CD4-positive, alpha-beta memory T cell (primary cell): ENCODE results near the gene INSIG2. TPM values are rescaled to one million over a fixed set of nuclear protein-coding genes. Genes with fewer than 3 reads are reported as not detected.

ENCODE experiments used
- CTCF ChIA-PET: fragments of 350-600 bp; sonication (Branson Sonifier 250); formaldehyde crosslinking; loops from one replicate; lab custom pipeline; 2021; ENCODE audit warnings: inconsistent platforms; ENCODE audit not compliant: partially characterized antibody; lab: Charles Lee
- POLR2A ChIA-PET: fragments of 350-600 bp; sonication (Branson Sonifier 250); formaldehyde crosslinking; loops from one replicate; lab custom pipeline; 2021; ENCODE audit not compliant: partially characterized antibody; lab: Charles Lee
- DNase-seq, 5 donors: peaks; one replicate each; pipeline versions ENCODE4 v3.0.0 to v3.0.0-alpha.2; 2020 to 2022; ENCODE audit warnings: mixed read lengths in 1 of 5
- H3K27ac ChIP-seq: one replicate; pipeline ENCODE4 v1.7.0; 2013; ENCODE audit warnings: low read depth, low read length
- H3K27me3 ChIP-seq: 2 replicates; pipeline ENCODE4 v1.7.0; 2013; ENCODE audit warnings: mild to moderate bottlenecking, low read length, moderate library complexity; ENCODE audit not compliant: insufficient read depth
- H3K36me3 ChIP-seq: 2 replicates; pipeline ENCODE4 v1.7.0; 2013; ENCODE audit warnings: mild to moderate bottlenecking, low read length, moderate library complexity; ENCODE audit not compliant: insufficient read depth
- H3K4me1 ChIP-seq: 2 replicates; pipeline ENCODE4 v1.7.0; 2013; ENCODE audit warnings: mild to moderate bottlenecking, low read length, moderate library complexity; ENCODE audit not compliant: insufficient read depth
- H3K4me3 ChIP-seq, 2 donors: one replicate each; pipeline ENCODE4 v1.7.0; 2013; ENCODE audit warnings: low read length in 2 of 2, mild to moderate bottlenecking in 1 of 2
- H3K9me3 ChIP-seq, 2 donors: one replicate each; pipeline ENCODE4 v1.7.0; 2013; ENCODE audit warnings: low read length in 2 of 2, control low read depth in 1 of 2; ENCODE audit not compliant: control insufficient read depth in 1 of 2
- H3K27ac Mint-ChIP-seq, 7 donors: one replicate each; pipeline ENCODE4 v1.8.0; 2020 to 2021; ENCODE audit warnings: mixed read lengths in 7 of 7, mild to moderate bottlenecking in 6 of 7, inconsistent platforms in 3 of 7, moderate library complexity in 3 of 7
- H3K27me3 Mint-ChIP-seq, 2 donors: one replicate each; pipeline ENCODE4 v1.8.0; 2020 to 2021; ENCODE audit warnings: mixed read lengths in 2 of 2
- H3K36me3 Mint-ChIP-seq, 2 donors: one replicate each; pipeline ENCODE4 v1.8.0; 2020 to 2021; ENCODE audit warnings: mixed read lengths in 2 of 2, inconsistent platforms in 1 of 2, mild to moderate bottlenecking in 1 of 2
- H3K4me1 Mint-ChIP-seq, 4 donors: one replicate each; pipeline ENCODE4 v1.8.0; 2020 to 2021; ENCODE audit warnings: mixed read lengths in 4 of 4, mild to moderate bottlenecking in 1 of 4
- H3K4me3 Mint-ChIP-seq, 8 donors: one replicate each; pipeline ENCODE4 v1.8.0; 2020 to 2021; ENCODE audit warnings: mixed read lengths in 8 of 8, mild to moderate bottlenecking in 7 of 8, moderate library complexity in 6 of 8, inconsistent platforms in 3 of 8
- H3K9me3 Mint-ChIP-seq, 8 donors: one replicate each; pipeline ENCODE4 v1.8.0; 2020 to 2021; ENCODE audit warnings: mixed read lengths in 8 of 8, mild to moderate bottlenecking in 5 of 8, inconsistent platforms in 3 of 8, moderate library complexity in 1 of 8
- intact Hi-C: fragments of 100-400 bp; cut with micrococcal nuclease; formaldehyde crosslinking; loops from one replicate; pipeline ENCODE4 v1.15.1; 2023
- polyA plus RNA-seq, 2 donors: library from polyadenylated mRNA; unstranded; fragments of 300-500 nt; fragmentation: Illumina TruSeq; gene quantifications; one replicate each; pipeline ENCODE4 v1.2.3, GENCODE V29; 2021
- total RNA-seq, 2 experiments: library from RNA; stranded (reverse); gene quantifications; one replicate each; pipeline ENCODE4 v1.2.3, GENCODE V29; 2021

The INSIG2 gene
- total and polyA plus RNA-seq, 4 experiments from 2014 or later, result 18.0 to 41.1 (median 25.0) TPM

DNA sequence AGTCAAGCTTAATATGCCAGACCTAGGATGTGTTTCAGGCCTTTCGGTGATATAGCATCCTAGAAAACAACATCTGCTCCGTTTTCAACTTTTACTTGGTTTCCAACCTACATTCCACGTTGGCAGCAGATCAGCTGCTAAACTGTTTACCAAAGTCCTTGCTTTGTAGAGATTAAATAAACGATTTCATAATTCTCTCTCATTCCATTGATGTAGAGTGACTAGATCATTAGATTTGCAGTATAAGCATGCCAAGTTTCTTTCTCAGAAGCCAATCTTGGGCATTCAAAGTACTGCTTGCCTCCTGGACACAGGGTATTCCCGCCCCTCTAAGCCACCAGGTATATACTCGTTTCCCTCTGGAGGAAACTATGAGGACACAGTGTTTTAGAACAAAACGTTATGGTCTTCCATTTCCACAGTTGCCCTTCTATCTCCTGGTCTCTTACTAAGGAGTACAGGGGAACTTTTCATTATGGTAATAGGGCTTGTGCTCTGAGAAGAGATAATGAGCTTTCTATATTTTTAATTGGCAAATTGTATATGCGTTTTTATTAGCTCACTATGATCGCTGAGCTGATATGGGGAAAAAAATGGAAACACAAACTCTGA, 10.5 kb upstream of the INSIG2 start:
- H3K27me3 Mint-ChIP-seq, result peaks cover 5 to 15% of the 10 kb centered on the region in 2 donors
- ChIA-PET CTCF (interaction anchor here (0.9 to 1.7 kb wide), 5 partner anchors 9 to 778 kb away, joined by 3 to 6 read pairs (median 3); partner anchors contain the start of gene INSIG2), POLR2A (interaction anchor here (1.1 kb wide), 1 partner anchor 10 kb away, joined by 5 read pairs; the partner anchor contains the start of gene INSIG2)
- H3K4me1 Mint-ChIP-seq, result no peaks in the 10 kb centered on the region
- H3K4me3 ChIP-seq, result no peak overlapping the region
- no peaks in the 10 kb centered on the region for H3K36me3 ChIP-seq
- H3K4me3 Mint-ChIP-seq, result no peak overlapping the region
- no peak overlapping the region for H3K27ac ChIP-seq
- no peaks in the 10 kb centered on the region for H3K9me3 Mint-ChIP-seq
- H3K36me3 Mint-ChIP-seq, result no peaks in the 10 kb centered on the region
- no peaks in the 10 kb centered on the region for H3K27me3 ChIP-seq
- no peaks in the 10 kb centered on the region for H3K9me3 ChIP-seq
- no peak overlapping the region for H3K27ac Mint-ChIP-seq
- DNase-seq, result no peak
- H3K4me1 ChIP-seq, result no peaks in the 10 kb centered on the region
- intact Hi-C loops, result no loop called here

DNA sequence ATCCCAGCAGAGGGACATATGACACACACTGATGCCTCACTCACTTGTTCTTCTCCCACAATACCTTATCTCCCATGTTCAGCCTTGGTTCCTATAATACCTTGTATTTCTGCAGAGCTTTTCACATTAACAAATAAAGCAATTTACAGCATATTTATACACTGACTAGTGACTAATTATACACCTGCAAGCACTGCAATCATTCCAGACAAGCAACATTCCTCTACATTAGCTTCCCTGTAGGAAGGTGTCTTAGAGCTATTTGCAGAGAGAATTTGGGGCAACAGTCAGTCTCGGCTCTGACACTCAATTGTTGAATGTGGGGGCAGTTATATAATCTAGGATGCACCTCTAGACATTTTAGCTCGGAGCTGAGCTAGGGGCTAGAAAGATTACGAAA, 9.5 kb upstream of the INSIG2 start:
- Histone ChIP-seq H3K4me1 (no peaks in the 10 kb centered on the region), H3K27ac (no peak overlapping the region), H3K27me3 (no peaks in the 10 kb centered on the region), H3K9me3 (no peaks in the 10 kb centered on the region), H3K4me3 (no peak overlapping the region), H3K36me3 (no peaks in the 10 kb centered on the region)
- intact Hi-C loops, result loop anchor here (1.0 kb wide), 1 partner anchor 35 kb away; no protein-coding TSS in a partner anchor
- Mint-ChIP-seq H3K4me1 (no peaks in the 10 kb centered on the region), H3K27me3 (peaks cover 3 to 10% of the 10 kb centered on the region in 2 donors), H3K36me3 (no peaks in the 10 kb centered on the region), H3K4me3 (no peak overlapping the region), H3K27ac (no peak overlapping the region), H3K9me3 (no peaks in the 10 kb centered on the region)
- no peak for DNase-seq
- POLR2A ChIA-PET, result no interaction called here
- CTCF ChIA-PET, result interaction anchor here (0.9 to 1.7 kb wide), 6 partner anchors 8 to 777 kb away, joined by 3 to 6 read pairs (median 4); partner anchors contain the start of gene INSIG2

DNA sequence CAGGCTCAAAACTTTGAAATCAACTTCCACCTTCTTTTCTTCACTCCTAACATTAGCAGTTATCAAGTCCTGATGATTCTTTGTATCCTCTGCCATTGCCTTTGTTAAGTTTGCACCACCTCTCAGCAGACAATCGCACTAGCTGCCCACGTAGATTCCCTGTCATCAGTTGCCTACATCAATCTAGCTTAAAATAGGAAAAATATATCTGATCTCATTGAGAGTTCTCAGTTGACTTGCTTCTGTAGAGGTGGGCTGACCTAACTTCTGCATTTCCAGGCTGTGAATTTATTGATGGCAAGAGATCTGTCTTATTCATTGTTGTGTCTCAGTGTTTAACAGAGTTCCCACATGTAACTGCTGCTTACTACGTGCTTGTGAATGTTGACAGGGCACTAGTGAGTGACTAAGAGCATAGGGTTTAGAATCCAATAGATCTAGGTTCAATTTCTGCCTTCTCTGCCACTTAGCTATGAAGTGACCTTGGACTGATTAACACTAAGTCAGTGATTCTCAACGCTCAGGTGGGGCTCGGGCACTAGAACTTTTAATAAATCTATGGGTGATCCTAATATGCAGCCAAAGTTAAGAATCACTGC, 3.7 kb upstream of the INSIG2 start:
- Histone ChIP-seq H3K4me3 (no peak overlapping the region), H3K4me1 (peaks cover 9% of the 10 kb centered on the region), H3K27ac (no peak overlapping the region), H3K9me3 (no peaks in the 10 kb centered on the region), H3K27me3 (no peaks in the 10 kb centered on the region), H3K36me3 (no peaks in the 10 kb centered on the region)
- H3K4me1 Mint-ChIP-seq, result peaks cover 2 to 9% (median 5%) of the 10 kb centered on the region in 4 donors
- H3K4me3 Mint-ChIP-seq, result no peak overlapping the region
- no peak for DNase-seq
- peaks cover 3 to 6% of the 10 kb centered on the region in 2 donors for H3K27me3 Mint-ChIP-seq
- ChIA-PET POLR2A (no interaction called here), CTCF (interaction anchor here (1.0 to 1.6 kb wide), 4 partner anchors 22 to 81 kb away, joined by 3 to 6 read pairs (median 4); no protein-coding TSS in a partner anchor)
- H3K36me3 Mint-ChIP-seq, result peaks cover 0 to 4% of the 10 kb centered on the region in 2 donors
- intact Hi-C loops, result no loop called here
- no peak overlapping the region for H3K27ac Mint-ChIP-seq
- no peaks in the 10 kb centered on the region for H3K9me3 Mint-ChIP-seq

DNA sequence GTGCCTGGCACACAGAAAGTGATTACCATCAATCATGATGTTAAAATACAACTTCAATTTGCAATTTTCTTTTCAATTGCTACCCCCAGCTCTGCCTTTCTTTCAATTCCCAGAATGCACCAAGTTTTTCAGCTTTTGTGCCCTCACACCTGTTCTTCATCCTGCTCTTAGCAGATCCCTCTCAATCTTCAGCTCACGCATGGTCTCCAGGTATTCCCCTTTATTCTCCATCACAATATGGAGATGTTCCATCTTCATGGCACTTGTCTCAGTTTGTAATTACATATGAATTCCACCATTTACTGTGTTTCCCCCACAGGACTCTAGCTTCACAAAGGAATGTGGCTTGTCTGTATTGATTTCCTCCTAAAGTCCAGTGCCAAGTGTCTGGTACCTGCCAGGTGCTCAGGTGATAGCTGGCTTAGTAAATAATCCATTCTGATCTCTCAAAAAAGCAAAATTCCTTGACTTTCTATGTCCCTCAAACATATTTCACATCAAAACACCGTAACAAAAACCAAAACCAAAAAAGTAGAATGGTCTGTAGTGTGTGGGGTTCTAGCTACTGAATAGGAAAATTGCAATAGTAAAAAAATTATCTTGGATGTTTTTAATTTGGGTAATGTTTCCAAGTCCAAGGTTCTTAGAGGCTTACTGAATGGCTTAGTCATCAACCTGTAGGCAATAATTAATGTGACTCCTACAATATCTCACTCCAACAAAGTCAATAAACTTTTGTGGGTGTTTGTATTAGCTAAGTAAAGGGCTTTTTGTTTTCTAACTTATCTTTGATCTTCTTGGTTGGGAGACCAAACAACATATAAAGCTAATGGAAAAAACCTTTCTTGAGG, 2.9 kb upstream of the INSIG2 start:
- Histone ChIP-seq H3K4me3 (no peak overlapping the region), H3K27ac (no peak overlapping the region), H3K36me3 (no peaks in the 10 kb centered on the region), H3K27me3 (no peaks in the 10 kb centered on the region), H3K4me1 (peaks cover 17% of the 10 kb centered on the region), H3K9me3 (no peaks in the 10 kb centered on the region)
- no peak for DNase-seq
- H3K27ac Mint-ChIP-seq, result peak overlapping the region in 1 of 7 donors; percentile 29
- H3K36me3 Mint-ChIP-seq, result peaks cover 0 to 4% of the 10 kb centered on the region in 2 donors
- ChIA-PET POLR2A (interaction anchor here (1.4 kb wide), 1 partner anchor 101 kb away, joined by 3 read pairs; no protein-coding TSS in a partner anchor), CTCF (interaction anchor here (1.0 to 1.9 kb wide), 5 partner anchors 7 to 82 kb away, joined by 3 to 6 read pairs (median 4); no protein-coding TSS in a partner anchor)
- H3K27me3 Mint-ChIP-seq, result peaks cover 3 to 4% of the 10 kb centered on the region in 2 donors
- H3K4me3 Mint-ChIP-seq, result no peak overlapping the region
- H3K9me3 Mint-ChIP-seq, result no peaks in the 10 kb centered on the region
- H3K4me1 Mint-ChIP-seq, result peaks cover 6 to 13% (median 9%) of the 10 kb centered on the region in 4 donors
- intact Hi-C loops, result no loop called here

DNA sequence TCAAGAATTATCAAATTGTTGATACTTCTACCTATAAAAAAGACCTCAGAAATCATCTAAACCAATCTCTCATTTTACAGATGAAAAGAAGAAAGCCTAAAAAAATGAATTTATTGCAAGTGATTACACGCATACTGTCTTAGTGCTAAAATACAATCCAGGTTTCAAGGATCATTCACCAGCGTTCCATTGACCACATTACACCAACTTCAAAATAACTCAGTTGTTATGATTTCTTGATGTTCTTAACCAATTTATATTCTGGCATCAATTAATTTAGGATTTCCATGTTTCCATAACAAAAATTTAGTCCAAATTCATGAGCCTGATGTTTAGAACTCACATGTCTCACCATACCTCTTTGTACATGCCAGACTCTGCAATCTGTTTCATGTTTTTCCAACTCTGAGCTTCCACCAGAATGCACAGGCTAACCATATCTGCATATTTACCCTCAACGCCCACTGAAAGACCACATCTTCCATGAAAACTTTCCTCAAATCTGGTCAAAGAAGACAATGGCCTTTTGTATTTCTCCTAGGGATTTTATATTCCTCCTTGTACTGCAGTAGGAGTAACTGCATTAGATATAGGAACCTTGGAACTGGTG, 2.1 kb upstream of the INSIG2 start:
- Histone ChIP-seq H3K27me3 (no peaks in the 10 kb centered on the region), H3K4me3 (no peak overlapping the region), H3K9me3 (no peaks in the 10 kb centered on the region), H3K4me1 (peaks cover 25% of the 10 kb centered on the region), H3K36me3 (no peaks in the 10 kb centered on the region), H3K27ac (no peak overlapping the region)
- intact Hi-C loops, result no loop called here
- Mint-ChIP-seq H3K36me3 (peaks cover 0 to 4% of the 10 kb centered on the region in 2 donors), H3K27me3 (peaks cover 3% of the 10 kb centered on the region in 2 donors), H3K9me3 (no peaks in the 10 kb centered on the region), H3K27ac (no peak overlapping the region), H3K4me3 (no peak overlapping the region), H3K4me1 (peaks cover 6 to 15% (median 10%) of the 10 kb centered on the region in 4 donors)
- POLR2A ChIA-PET, result interaction anchor here (1.4 kb wide), 1 partner anchor 100 kb away, joined by 3 read pairs; no protein-coding TSS in a partner anchor
- CTCF ChIA-PET, result interaction anchor here (1.2 to 1.9 kb wide), 4 partner anchors 8 to 83 kb away, joined by 3 to 6 read pairs (median 5); no protein-coding TSS in a partner anchor
- no peak for DNase-seq

DNA sequence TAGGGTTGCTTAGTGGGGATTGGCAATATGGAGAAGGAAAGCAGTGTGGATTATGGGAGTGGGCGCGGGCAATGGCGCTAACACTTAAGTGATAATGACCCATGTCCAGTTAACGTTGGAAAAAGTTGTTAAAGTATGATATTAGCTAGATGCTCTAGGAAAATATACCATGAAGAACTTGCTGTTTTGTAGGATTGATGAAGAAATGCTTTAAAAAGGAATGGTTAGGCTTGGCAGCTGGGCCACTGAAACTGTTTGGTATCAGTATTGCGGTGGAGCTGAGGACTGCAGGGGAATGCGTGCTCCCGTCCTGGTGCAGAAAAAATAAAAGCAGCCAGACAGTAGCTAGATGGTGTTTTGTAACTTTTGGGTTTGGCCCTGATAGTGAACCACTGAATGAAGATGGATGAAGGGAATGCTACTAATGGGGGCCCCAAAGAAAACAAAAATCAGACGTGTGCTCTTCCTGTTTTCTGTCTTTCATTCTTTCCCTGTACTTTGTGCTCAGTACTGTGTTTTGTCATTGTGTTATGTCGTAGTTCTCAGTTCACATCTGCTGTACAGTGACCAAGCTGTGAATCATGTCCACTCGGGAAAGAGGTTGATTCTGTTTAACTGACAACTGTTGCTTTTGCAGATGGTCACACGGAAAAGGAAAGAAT, 999 bp downstream of the INSIG2 start:
- peaks cover 40% of the 10 kb centered on the region for H3K4me1 ChIP-seq
- DNase-seq, result peak; percentile 13 to 36 (median 22)
- intact Hi-C loops, result no loop called here
- Mint-ChIP-seq H3K36me3 (peaks cover 0 to 4% of the 10 kb centered on the region in 2 donors), H3K9me3 (no peaks in the 10 kb centered on the region), H3K27me3 (peaks cover 0 to 3% of the 10 kb centered on the region in 2 donors), H3K4me1 (peaks cover 17 to 26% (median 21%) of the 10 kb centered on the region in 4 donors), H3K4me3 (peak overlapping the region; percentile 90 to 96 (median 93)), H3K27ac (peak overlapping the region in 3 of 7 donors; percentile 1 to 94 (median 94))
- no peaks in the 10 kb centered on the region for H3K27me3 ChIP-seq
- POLR2A ChIA-PET, result interaction anchor here (1.1 to 1.2 kb wide), 2 partner anchors 97 to 275 kb away, joined by 5 to 6 read pairs; partner anchors contain the start of gene DDX18
- peak overlapping the region; percentile 66 for H3K27ac ChIP-seq
- CTCF ChIA-PET, result interaction anchor here (1.0 to 1.6 kb wide), 6 partner anchors 11 to 275 kb away, joined by 3 to 5 read pairs (median 4); partner anchors contain the start of genes CCDC93 and DDX18
- H3K36me3 ChIP-seq, result no peaks in the 10 kb centered on the region
- H3K9me3 ChIP-seq, result no peaks in the 10 kb centered on the region
- peak overlapping the region; percentile 87 to 94 for H3K4me3 ChIP-seq
